WTC11 (cell line): ENCODE data around the gene SAT2. TPM values are rescaled to one million over a fixed set of nuclear protein-coding genes. Genes with fewer than 3 reads are reported as not detected.

Source experiments
- ATF1 ChIP-seq: sonication (generic); formaldehyde crosslinking; IDR thresholded peaks from 2 replicates; pipeline ENCODE4 v1.8.1; 2023; ENCODE audit warnings: mild to moderate bottlenecking, moderate library complexity, missing genetic modification reagents
- CREM ChIP-seq: sonication (generic); formaldehyde crosslinking; IDR thresholded peaks from 2 replicates; pipeline ENCODE4 v1.8.1; 2022; ENCODE audit warnings: mild to moderate bottlenecking, missing genetic modification reagents, moderate library complexity
- ELF4 ChIP-seq: sonication (generic); formaldehyde crosslinking; IDR thresholded peaks from 2 replicates; pipeline ENCODE4 v1.8.1; 2022; ENCODE audit warnings: low read depth, mild to moderate bottlenecking, moderate library complexity, missing genetic modification reagents
- EMX1 ChIP-seq: fragments of 250-450 bp; sonication (Bioruptor Pico); IDR thresholded peaks from 2 replicates; pipeline ENCODE4 v1.8.0; 2021; ENCODE audit warnings: mild to moderate bottlenecking
- ETV6 ChIP-seq: sonication (generic); formaldehyde crosslinking; IDR thresholded peaks from 2 replicates; pipeline ENCODE4 v1.8.1; 2022; ENCODE audit warnings: mild to moderate bottlenecking, missing genetic modification reagents
- GABPB1 ChIP-seq: sonication (generic); formaldehyde crosslinking; IDR thresholded peaks from 2 replicates; pipeline ENCODE4 v1.8.1; 2023; ENCODE audit warnings: mild to moderate bottlenecking, missing genetic modification reagents
- GRHL2 ChIP-seq: fragments of 250-450 bp; sonication (Bioruptor Pico); IDR thresholded peaks from 2 replicates; pipeline ENCODE4 v1.8.0; 2022; ENCODE audit warnings: mild to moderate bottlenecking, moderate library complexity; ENCODE audit not compliant: insufficient replicate concordance, severe bottlenecking
- MYBL2 ChIP-seq: sonication (generic); formaldehyde crosslinking; IDR thresholded peaks from 2 replicates; pipeline ENCODE4 v1.8.1; 2023; ENCODE audit warnings: mild to moderate bottlenecking, moderate library complexity, missing genetic modification reagents
- NR2C2 ChIP-seq: sonication (generic); formaldehyde crosslinking; IDR thresholded peaks from 2 replicates; pipeline ENCODE4 v1.8.0; 2022; ENCODE audit warnings: mild to moderate bottlenecking, missing genetic modification reagents
- SOX15 ChIP-seq: fragments of 250-450 bp; sonication (Bioruptor Pico); IDR thresholded peaks from 2 replicates; pipeline ENCODE4 v1.9.0; 2021; ENCODE audit warnings: mild to moderate bottlenecking
- ZBTB21 ChIP-seq: sonication (generic); formaldehyde crosslinking; IDR thresholded peaks from 2 replicates; pipeline ENCODE4 v1.8.1; 2023; ENCODE audit warnings: mild to moderate bottlenecking, missing genetic modification reagents, borderline replicate concordance
- ZNF671 ChIP-seq: fragments of 250-450 bp; sonication (Bioruptor Pico); IDR thresholded peaks from 2 replicates; pipeline ENCODE4 v1.8.0; 2021; ENCODE audit warnings: mild to moderate bottlenecking
- total RNA-seq: library from RNA; stranded (reverse); gene quantifications from 3 replicates; pipeline ENCODE4 v1.2.3, GENCODE V29; 2021
- TF ChIP-seq, protein P1 (sequence below): fragments of 250-450 bp; sonication (Bioruptor Pico); IDR thresholded peaks from 2 replicates; pipeline ENCODE4 v1.8.0; 2021; ENCODE audit warnings: mild to moderate bottlenecking
- TF ChIP-seq, protein P2 (sequence below): sonication (generic); formaldehyde crosslinking; conservative IDR thresholded peaks from 2 replicates; pipeline ENCODE4 v1.8.1; 2022; ENCODE audit warnings: mild to moderate bottlenecking, missing genetic modification reagents
- TF ChIP-seq, protein P3 (sequence below): fragments of 250-450 bp; sonication (Bioruptor Pico); IDR thresholded peaks from 2 replicates; pipeline ENCODE4 v1.9.0; 2021; ENCODE audit warnings: mild to moderate bottlenecking
- TF ChIP-seq, protein P4 (sequence below): sonication (generic); formaldehyde crosslinking; IDR thresholded peaks from 2 replicates; pipeline ENCODE4 v1.8.1; 2023; ENCODE audit warnings: mild to moderate bottlenecking, missing genetic modification reagents, moderate library complexity
- TF ChIP-seq, protein P5 (sequence below): sonication (generic); formaldehyde crosslinking; IDR thresholded peaks from 2 replicates; pipeline ENCODE4 v1.8.1; 2022; ENCODE audit warnings: missing genetic modification reagents, borderline replicate concordance
- TF ChIP-seq, protein P6 (sequence below): sonication (generic); formaldehyde crosslinking; IDR thresholded peaks from 2 replicates; pipeline ENCODE4 v1.8.0; 2022; ENCODE audit warnings: mild to moderate bottlenecking, missing genetic modification reagents
- TF ChIP-seq, protein P7 (sequence below): sonication (generic); formaldehyde crosslinking; IDR thresholded peaks from 2 replicates; pipeline ENCODE4 v1.8.1; 2023; ENCODE audit warnings: mild to moderate bottlenecking, missing genetic modification reagents, borderline replicate concordance
- TF ChIP-seq, protein P8 (sequence below): fragments of 250-450 bp; sonication (Bioruptor Pico); IDR thresholded peaks from 2 replicates; pipeline ENCODE4 v1.9.0; 2021; ENCODE audit warnings: mild to moderate bottlenecking, borderline replicate concordance
- TF ChIP-seq, protein P9 (sequence below): sonication (generic); formaldehyde crosslinking; IDR thresholded peaks from 2 replicates; pipeline ENCODE4 v1.8.1; 2022; ENCODE audit warnings: low read depth, missing genetic modification reagents, borderline replicate concordance

The SAT2 gene
- total RNA-seq, 1 experiment from 2014 or later = 75.8 TPM

DNA sequence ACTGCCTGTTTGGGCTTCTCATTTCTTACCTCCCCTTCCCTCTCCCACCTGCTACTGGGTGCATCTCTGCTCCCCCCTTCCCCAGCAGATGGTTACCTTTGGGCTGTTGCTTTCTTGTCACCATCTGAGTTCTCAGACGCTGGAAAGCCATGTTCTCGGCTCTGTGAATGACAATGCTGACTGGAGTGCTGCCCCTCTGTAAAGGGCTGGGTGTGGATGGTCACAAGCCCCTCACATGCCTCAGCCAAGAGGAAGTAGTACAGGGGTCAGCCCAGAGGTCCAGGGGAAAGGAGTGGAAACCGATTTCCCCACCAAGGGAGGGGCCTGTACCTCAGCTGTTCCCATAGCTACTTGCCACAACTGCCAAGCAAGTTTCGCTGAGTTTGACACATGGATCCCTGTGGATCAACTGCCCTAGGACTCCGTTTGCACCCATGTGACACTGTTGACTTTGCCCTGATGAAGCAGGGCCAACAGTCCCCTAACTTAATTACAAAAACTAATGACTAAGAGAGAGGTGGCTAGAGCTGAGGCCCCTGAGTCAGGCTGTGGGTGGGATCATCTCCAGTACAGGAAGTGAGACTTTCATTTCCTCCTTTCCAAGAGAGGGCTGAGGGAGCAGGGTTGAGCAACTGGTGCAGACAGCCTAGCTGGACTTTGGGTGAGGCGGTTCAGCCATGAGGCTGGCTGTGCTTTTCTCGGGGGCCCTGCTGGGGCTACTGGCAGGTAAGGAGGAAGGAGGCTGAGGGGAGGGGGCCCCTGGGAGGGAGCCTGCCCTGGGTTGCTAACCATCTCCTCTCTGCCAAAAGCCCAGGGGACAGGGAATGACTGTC, 48.4 kb downstream of the SAT2 start, which contains the start of gene CD68 (continued):
- TF ChIP-seq, protein P1, sequence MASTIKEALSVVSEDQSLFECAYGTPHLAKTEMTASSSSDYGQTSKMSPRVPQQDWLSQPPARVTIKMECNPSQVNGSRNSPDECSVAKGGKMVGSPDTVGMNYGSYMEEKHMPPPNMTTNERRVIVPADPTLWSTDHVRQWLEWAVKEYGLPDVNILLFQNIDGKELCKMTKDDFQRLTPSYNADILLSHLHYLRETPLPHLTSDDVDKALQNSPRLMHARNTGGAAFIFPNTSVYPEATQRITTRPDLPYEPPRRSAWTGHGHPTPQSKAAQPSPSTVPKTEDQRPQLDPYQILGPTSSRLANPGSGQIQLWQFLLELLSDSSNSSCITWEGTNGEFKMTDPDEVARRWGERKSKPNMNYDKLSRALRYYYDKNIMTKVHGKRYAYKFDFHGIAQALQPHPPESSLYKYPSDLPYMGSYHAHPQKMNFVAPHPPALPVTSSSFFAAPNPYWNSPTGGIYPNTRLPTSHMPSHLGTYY = peak; percentile 96
- TF ChIP-seq NR2C2 (no peak), MYBL2 (no peak), ETV6 (CRISPR knock-in tag) (peak; percentile 75), ATF1 (CRISPR knock-in tag) (peak; percentile 31; the same call in 1 of the 2 replicates), ELF4 (CRISPR knock-in tag) (no peak), GRHL2 (no peak), CREM (CRISPR knock-in tag) (no peak; the same call in 1 of the 2 replicates), ZBTB21 (0 out of 2 replicates have a peak, but pooled peaks have one; percentile 60), ZNF671 (CRISPR knock-in tag) (peak; percentile 97), GABPB1 (CRISPR knock-in tag) (peak; percentile 79; the same call in 1 of the 2 replicates), SOX15 (CRISPR knock-in tag) (no peak), EMX1 (peak; percentile 98)
- TF ChIP-seq, protein P2, sequence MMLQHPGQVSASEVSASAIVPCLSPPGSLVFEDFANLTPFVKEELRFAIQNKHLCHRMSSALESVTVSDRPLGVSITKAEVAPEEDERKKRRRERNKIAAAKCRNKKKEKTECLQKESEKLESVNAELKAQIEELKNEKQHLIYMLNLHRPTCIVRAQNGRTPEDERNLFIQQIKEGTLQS (CRISPR knock-in tag) = 0 out of 2 replicates have a peak, but pooled peaks have one; percentile 9
- TF ChIP-seq, protein P3, sequence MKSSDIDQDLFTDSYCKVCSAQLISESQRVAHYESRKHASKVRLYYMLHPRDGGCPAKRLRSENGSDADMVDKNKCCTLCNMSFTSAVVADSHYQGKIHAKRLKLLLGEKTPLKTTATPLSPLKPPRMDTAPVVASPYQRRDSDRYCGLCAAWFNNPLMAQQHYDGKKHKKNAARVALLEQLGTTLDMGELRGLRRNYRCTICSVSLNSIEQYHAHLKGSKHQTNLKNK (CRISPR knock-in tag) = peak; percentile 70
- TF ChIP-seq, protein P4, sequence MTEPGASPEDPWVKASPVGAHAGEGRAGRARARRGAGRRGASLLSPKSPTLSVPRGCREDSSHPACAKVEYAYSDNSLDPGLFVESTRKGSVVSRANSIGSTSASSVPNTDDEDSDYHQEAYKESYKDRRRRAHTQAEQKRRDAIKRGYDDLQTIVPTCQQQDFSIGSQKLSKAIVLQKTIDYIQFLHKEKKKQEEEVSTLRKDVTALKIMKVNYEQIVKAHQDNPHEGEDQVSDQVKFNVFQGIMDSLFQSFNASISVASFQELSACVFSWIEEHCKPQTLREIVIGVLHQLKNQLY (CRISPR knock-in tag) = no peak
- TF ChIP-seq, protein P5, sequence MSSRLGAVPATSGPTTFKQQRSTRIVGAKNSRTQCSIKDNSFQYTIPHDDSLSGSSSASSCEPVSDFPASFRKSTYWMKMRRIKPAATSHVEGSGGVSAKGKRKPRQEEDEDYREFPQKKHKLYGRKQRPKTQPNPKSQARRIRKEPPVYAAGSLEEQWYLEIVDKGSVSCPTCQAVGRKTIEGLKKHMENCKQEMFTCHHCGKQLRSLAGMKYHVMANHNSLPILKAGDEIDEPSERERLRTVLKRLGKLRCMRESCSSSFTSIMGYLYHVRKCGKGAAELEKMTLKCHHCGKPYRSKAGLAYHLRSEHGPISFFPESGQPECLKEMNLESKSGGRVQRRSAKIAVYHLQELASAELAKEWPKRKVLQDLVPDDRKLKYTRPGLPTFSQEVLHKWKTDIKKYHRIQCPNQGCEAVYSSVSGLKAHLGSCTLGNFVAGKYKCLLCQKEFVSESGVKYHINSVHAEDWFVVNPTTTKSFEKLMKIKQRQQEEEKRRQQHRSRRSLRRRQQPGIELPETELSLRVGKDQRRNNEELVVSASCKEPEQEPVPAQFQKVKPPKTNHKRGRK (CRISPR knock-in tag) = no peak
- TF ChIP-seq, protein P6, sequence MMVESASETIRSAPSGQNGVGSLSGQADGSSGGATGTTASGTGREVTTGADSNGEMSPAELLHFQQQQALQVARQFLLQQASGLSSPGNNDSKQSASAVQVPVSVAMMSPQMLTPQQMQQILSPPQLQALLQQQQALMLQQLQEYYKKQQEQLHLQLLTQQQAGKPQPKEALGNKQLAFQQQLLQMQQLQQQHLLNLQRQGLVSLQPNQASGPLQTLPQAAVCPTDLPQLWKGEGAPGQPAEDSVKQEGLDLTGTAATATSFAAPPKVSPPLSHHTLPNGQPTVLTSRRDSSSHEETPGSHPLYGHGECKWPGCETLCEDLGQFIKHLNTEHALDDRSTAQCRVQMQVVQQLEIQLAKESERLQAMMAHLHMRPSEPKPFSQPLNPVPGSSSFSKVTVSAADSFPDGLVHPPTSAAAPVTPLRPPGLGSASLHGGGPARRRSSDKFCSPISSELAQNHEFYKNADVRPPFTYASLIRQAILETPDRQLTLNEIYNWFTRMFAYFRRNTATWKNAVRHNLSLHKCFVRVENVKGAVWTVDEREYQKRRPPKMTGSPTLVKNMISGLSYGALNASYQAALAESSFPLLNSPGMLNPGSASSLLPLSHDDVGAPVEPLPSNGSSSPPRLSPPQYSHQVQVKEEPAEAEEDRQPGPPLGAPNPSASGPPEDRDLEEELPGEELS (CRISPR knock-in tag) = no peak
- TF ChIP-seq, protein P7, sequence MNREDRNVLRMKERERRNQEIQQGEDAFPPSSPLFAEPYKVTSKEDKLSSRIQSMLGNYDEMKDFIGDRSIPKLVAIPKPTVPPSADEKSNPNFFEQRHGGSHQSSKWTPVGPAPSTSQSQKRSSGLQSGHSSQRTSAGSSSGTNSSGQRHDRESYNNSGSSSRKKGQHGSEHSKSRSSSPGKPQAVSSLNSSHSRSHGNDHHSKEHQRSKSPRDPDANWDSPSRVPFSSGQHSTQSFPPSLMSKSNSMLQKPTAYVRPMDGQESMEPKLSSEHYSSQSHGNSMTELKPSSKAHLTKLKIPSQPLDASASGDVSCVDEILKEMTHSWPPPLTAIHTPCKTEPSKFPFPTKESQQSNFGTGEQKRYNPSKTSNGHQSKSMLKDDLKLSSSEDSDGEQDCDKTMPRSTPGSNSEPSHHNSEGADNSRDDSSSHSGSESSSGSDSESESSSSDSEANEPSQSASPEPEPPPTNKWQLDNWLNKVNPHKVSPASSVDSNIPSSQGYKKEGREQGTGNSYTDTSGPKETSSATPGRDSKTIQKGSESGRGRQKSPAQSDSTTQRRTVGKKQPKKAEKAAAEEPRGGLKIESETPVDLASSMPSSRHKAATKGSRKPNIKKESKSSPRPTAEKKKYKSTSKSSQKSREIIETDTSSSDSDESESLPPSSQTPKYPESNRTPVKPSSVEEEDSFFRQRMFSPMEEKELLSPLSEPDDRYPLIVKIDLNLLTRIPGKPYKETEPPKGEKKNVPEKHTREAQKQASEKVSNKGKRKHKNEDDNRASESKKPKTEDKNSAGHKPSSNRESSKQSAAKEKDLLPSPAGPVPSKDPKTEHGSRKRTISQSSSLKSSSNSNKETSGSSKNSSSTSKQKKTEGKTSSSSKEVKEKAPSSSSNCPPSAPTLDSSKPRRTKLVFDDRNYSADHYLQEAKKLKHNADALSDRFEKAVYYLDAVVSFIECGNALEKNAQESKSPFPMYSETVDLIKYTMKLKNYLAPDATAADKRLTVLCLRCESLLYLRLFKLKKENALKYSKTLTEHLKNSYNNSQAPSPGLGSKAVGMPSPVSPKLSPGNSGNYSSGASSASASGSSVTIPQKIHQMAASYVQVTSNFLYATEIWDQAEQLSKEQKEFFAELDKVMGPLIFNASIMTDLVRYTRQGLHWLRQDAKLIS (CRISPR knock-in tag) = no peak
- TF ChIP-seq, protein P8, sequence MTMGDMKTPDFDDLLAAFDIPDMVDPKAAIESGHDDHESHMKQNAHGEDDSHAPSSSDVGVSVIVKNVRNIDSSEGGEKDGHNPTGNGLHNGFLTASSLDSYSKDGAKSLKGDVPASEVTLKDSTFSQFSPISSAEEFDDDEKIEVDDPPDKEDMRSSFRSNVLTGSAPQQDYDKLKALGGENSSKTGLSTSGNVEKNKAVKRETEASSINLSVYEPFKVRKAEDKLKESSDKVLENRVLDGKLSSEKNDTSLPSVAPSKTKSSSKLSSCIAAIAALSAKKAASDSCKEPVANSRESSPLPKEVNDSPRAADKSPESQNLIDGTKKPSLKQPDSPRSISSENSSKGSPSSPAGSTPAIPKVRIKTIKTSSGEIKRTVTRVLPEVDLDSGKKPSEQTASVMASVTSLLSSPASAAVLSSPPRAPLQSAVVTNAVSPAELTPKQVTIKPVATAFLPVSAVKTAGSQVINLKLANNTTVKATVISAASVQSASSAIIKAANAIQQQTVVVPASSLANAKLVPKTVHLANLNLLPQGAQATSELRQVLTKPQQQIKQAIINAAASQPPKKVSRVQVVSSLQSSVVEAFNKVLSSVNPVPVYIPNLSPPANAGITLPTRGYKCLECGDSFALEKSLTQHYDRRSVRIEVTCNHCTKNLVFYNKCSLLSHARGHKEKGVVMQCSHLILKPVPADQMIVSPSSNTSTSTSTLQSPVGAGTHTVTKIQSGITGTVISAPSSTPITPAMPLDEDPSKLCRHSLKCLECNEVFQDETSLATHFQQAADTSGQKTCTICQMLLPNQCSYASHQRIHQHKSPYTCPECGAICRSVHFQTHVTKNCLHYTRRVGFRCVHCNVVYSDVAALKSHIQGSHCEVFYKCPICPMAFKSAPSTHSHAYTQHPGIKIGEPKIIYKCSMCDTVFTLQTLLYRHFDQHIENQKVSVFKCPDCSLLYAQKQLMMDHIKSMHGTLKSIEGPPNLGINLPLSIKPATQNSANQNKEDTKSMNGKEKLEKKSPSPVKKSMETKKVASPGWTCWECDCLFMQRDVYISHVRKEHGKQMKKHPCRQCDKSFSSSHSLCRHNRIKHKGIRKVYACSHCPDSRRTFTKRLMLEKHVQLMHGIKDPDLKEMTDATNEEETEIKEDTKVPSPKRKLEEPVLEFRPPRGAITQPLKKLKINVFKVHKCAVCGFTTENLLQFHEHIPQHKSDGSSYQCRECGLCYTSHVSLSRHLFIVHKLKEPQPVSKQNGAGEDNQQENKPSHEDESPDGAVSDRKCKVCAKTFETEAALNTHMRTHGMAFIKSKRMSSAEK = peak; percentile 91
- TF ChIP-seq, protein P9, sequence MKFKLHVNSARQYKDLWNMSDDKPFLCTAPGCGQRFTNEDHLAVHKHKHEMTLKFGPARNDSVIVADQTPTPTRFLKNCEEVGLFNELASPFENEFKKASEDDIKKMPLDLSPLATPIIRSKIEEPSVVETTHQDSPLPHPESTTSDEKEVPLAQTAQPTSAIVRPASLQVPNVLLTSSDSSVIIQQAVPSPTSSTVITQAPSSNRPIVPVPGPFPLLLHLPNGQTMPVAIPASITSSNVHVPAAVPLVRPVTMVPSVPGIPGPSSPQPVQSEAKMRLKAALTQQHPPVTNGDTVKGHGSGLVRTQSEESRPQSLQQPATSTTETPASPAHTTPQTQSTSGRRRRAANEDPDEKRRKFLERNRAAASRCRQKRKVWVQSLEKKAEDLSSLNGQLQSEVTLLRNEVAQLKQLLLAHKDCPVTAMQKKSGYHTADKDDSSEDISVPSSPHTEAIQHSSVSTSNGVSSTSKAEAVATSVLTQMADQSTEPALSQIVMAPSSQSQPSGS (CRISPR knock-in tag) = no peak
